ENCODE results near the gene ASCC3. TPM values are rescaled to one million over a fixed set of nuclear protein-coding genes. Genes with fewer than 3 reads are reported as not detected.

The ASCC3 gene
- total RNA-seq, 4 donors from 2014 or later = 20.3 to 26.2 (median 22.4) TPM

GRCh38 chr6:100470422-100471120, 410.6 kb downstream of the ASCC3 start:
- peaks cover 0 to 88% (median 52%) of the 10 kb centered on the region in 4 donors for H3K27me3 ChIP-seq
- no peak for TF ChIP-seq POLR2A (IDR thresholded peaks at IDR 0.05; ENCODE audit: low read depth)
- TF ChIP-seq CTCF (IDR thresholded peaks at IDR 0.05) = no peak
- TF ChIP-seq EP300 (IDR thresholded peaks at IDR 0.05) = no peak
- no peak for TF ChIP-seq POLR2AphosphoS5 (IDR thresholded peaks at IDR 0.05)
- no peaks in the 10 kb centered on the region for H3K9me3 ChIP-seq
- peaks cover 0 to 17% (median 5%) of the 10 kb centered on the region in 4 donors for H3K4me1 ChIP-seq
- intact Hi-C loops (cut with DNase I) = no loop called here
- no peak overlapping the region for H3K27ac ChIP-seq (replicated peaks in 1 of 4)
- H3K4me3 ChIP-seq = no peak overlapping the region
- no peak for DNase-seq (ENCODE audit: extremely low spot score)
- WGBS = 73% methylated on average over 4 of the region's 5 CpGs
- H3K36me3 ChIP-seq = no peaks in the 10 kb centered on the region

- peak; percentile 82 for DNase-seq (ENCODE audit: extremely low spot score)
Observed at GRCh38 chr6:100469101-100469859, 411.8 kb downstream of the ASCC3 start.

GRCh38 chr6:100468016-100468622, 413.0 kb downstream of the ASCC3 start:
- Histone ChIP-seq H3K27me3 (peaks cover 13 to 91% (median 76%) of the 10 kb centered on the region in 4 donors), H3K36me3 (no peaks in the 10 kb centered on the region), H3K4me3 (no peak overlapping the region), H3K4me1 (peaks cover 15 to 39% (median 22%) of the 10 kb centered on the region in 4 donors), H3K9me3 (no peaks in the 10 kb centered on the region), H3K27ac (replicated peaks in 1 of 4) (no peak overlapping the region)
- TF ChIP-seq POLR2AphosphoS5 (IDR thresholded peaks at IDR 0.05) = no peak
- TF ChIP-seq EP300 (IDR thresholded peaks at IDR 0.05) = no peak
- no peak for TF ChIP-seq POLR2A (IDR thresholded peaks at IDR 0.05; ENCODE audit: low read depth)
- TF ChIP-seq CTCF (IDR thresholded peaks at IDR 0.05) = no peak
- intact Hi-C loops (cut with DNase I) = no loop called here
- WGBS = 33% methylated on average over 6 of the region's 6 CpGs
- no peak for DNase-seq (ENCODE audit: extremely low spot score)

More at GRCh38 chr6:100469101-100469859, 411.8 kb downstream of the ASCC3 start:
- no peaks in the 10 kb centered on the region for H3K9me3 ChIP-seq
- peaks cover 11 to 27% (median 17%) of the 10 kb centered on the region in 4 donors for H3K4me1 ChIP-seq
- TF ChIP-seq EP300 (IDR thresholded peaks at IDR 0.05) (no peak), POLR2A (IDR thresholded peaks at IDR 0.05; ENCODE audit: low read depth) (no peak), CTCF (IDR thresholded peaks at IDR 0.05) (no peak)
- no peak overlapping the region for H3K27ac ChIP-seq (replicated peaks in 1 of 4)
- no peaks in the 10 kb centered on the region for H3K36me3 ChIP-seq
- WGBS = 31% methylated on average over 22 of the region's 44 CpGs
- H3K4me3 ChIP-seq = no peak overlapping the region
- H3K27me3 ChIP-seq = peaks cover 9 to 89% (median 65%) of the 10 kb centered on the region in 4 donors
- intact Hi-C loops (cut with DNase I) = no loop called here

GRCh38 chr6:100467129-100468015, 413.8 kb downstream of the ASCC3 start:
- peaks cover 13 to 97% (median 80%) of the 10 kb centered on the region in 4 donors for H3K27me3 ChIP-seq
- H3K36me3 ChIP-seq = no peaks in the 10 kb centered on the region
- peaks cover 15 to 39% (median 22%) of the 10 kb centered on the region in 4 donors for H3K4me1 ChIP-seq
- DNase-seq (ENCODE audit: extremely low spot score) = peak; percentile 64
- H3K4me3 ChIP-seq = no peak overlapping the region
- 12% methylated on average over 38 of the region's 49 CpGs for WGBS
- H3K27ac ChIP-seq (replicated peaks in 1 of 4) = no peak overlapping the region
- no peaks in the 10 kb centered on the region for H3K9me3 ChIP-seq
- intact Hi-C loops (cut with DNase I) = no loop called here
- no peak for TF ChIP-seq CTCF (IDR thresholded peaks at IDR 0.05)
- TF ChIP-seq EP300 (IDR thresholded peaks at IDR 0.05) = no peak
- TF ChIP-seq POLR2A (IDR thresholded peaks at IDR 0.05; ENCODE audit: low read depth) = no peak
- no peak for TF ChIP-seq POLR2AphosphoS5 (IDR thresholded peaks at IDR 0.05)
